HG02571 (cell line): ENCODE results near the gene NBEAL1.
"Not testable (repeated sequence)": the region's sequence is repeated elsewhere in the genome, so short reads cannot be mapped to it uniquely, and the experiment has no call there.

Experiments
- ATAC-seq: cut with Tn5 transposase; IDR thresholded peaks from one replicate; pipeline ENCODE4 v1.9.1; 2021; ENCODE audit warnings: mild to moderate bottlenecking, moderate library complexity; ENCODE audit not compliant: unreplicated experiment

The NBEAL1 gene

GRCh38 chr2:203201426-203201825 lies 186.8 kb downstream of the NBEAL1 start:
- ATAC-seq, result no peak

- no peak for ATAC-seq
Observed at GRCh38 chr2:203209538-203209937, 194.9 kb downstream of the NBEAL1 start.

- ATAC-seq, result no peak
Observed at GRCh38 chr2:203225423-203226039, 210.9 kb downstream of the NBEAL1 start.

GRCh38 chr2:203229674-203230073 lies 215.0 kb downstream of the NBEAL1 start:
- ATAC-seq, result not testable (repeated sequence)

- ATAC-seq, result no peak
Observed at GRCh38 chr2:203237346-203238238, 222.9 kb downstream of the NBEAL1 start.

GRCh38 chr2:203238292-203238703 lies 223.6 kb downstream of the NBEAL1 start:
- peak; percentile 0 for ATAC-seq

GRCh38 chr2:203238704-203239526 lies 224.2 kb downstream of the NBEAL1 start, which contains the start of gene CYP20A1:
Gene CYP20A1 (plus strand): TSS chr2:203239018. CDS start chr2:203239063, 45 bp downstream.
- ATAC-seq, result peak; percentile 87

GRCh38 chr2:203240491-203240890 lies 225.8 kb downstream of the NBEAL1 start:
- no peak for ATAC-seq

- ATAC-seq, result no peak
Observed at GRCh38 chr2:203242518-203242917, 227.8 kb downstream of the NBEAL1 start.

GRCh38 chr2:203246646-203247045 lies 232.0 kb downstream of the NBEAL1 start:
- no peak for ATAC-seq

- ATAC-seq, result no peak
Observed at GRCh38 chr2:203252818-203253217, 238.1 kb downstream of the NBEAL1 start.

GRCh38 chr2:203253422-203254095 lies 238.9 kb downstream of the NBEAL1 start:
- ATAC-seq, result not testable (repeated sequence)

GRCh38 chr2:203261326-203262159 lies 246.9 kb downstream of the NBEAL1 start:
- no peak for ATAC-seq
